Transverse colon (tissue), 4 donors: Measurements from ENCODE around the gene POLR3G. TPM values are rescaled to one million over a fixed set of nuclear protein-coding genes. Genes with fewer than 3 reads are reported as not detected.

Experiments
- DNase-seq: peaks from one replicate; pipeline ENCODE4 v3.0.0-alpha.2; 2019
- H3K27ac ChIP-seq, 4 donors: fragments of 200-600 bp; sonication (generic); 2 replicates each; pipeline ENCODE4 v1.5.1; 2016 to 2018; ENCODE audit warnings: inconsistent platforms in 4 of 4
- H3K27me3 ChIP-seq: fragments of 200-600 bp; sonication (generic); 2 replicates; pipeline ENCODE4 v1.5.1; 2017; ENCODE audit warnings: inconsistent platforms
- H3K36me3 ChIP-seq, 4 donors: fragments of 200-600 bp; sonication (generic); 2 replicates each; pipeline ENCODE4 v1.5.1; 2017 to 2019; ENCODE audit warnings: inconsistent platforms in 4 of 4
- H3K4me1 ChIP-seq, 4 donors: fragments of 200-600 bp; sonication (generic); 2 replicates each; pipeline ENCODE4 v1.5.1; 2017 to 2020; ENCODE audit warnings: inconsistent platforms in 4 of 4
- H3K4me3 ChIP-seq, 4 donors: fragments of 200-600 bp; sonication (generic); 1 replicate in 1 of 4; 2 replicates in 3 of 4; pipeline versions ENCODE4 v1.5.1 to v1.6.1; 2017 to 2019; ENCODE audit warnings: inconsistent platforms in 4 of 4
- H3K9me3 ChIP-seq, 2 donors: fragments of 200-600 bp; sonication (generic); 2 replicates each; pipeline ENCODE4 v1.5.1; 2017 to 2019; ENCODE audit warnings: inconsistent platforms in 2 of 2
- CTCF ChIP-seq, 5 experiments: fragments of 200-600 bp in 3 of 5; fragments of 450-650 bp in 2 of 5; sonication (generic) in 3 of 5; IDR thresholded peaks; 1 replicate in 2 of 5; 2 replicates in 3 of 5; pipeline ENCODE4 v1.5.1; 2016 to 2017; ENCODE audit warnings: antibody characterized with exemption in 5 of 5, inconsistent platforms in 3 of 5, mild to moderate bottlenecking in 2 of 5, moderate library complexity in 1 of 5
- EP300 ChIP-seq: sonication (generic); formaldehyde crosslinking; IDR thresholded peaks from one replicate; pipeline ENCODE4 v1.6.1; 2017; ENCODE audit warnings: antibody characterized with exemption, low read depth
- POLR2A ChIP-seq: fragments of 450-650 bp; IDR thresholded peaks from one replicate; pipeline ENCODE4 v1.6.1; 2016; ENCODE audit warnings: antibody characterized with exemption, mild to moderate bottlenecking, moderate library complexity
- POLR2AphosphoS5 ChIP-seq, 3 donors: sonication (generic); formaldehyde crosslinking; IDR thresholded peaks; one replicate each; pipeline ENCODE4 v1.6.1; 2016; ENCODE audit warnings: antibody characterized with exemption in 3 of 3
- WGBS, 2 donors: methylation state at CpG; one replicate each; pipeline ENCODE4 v1.1.5; 2018; ENCODE audit warnings: low coverage in 1 of 2; 5-methylcytosine and 5-hydroxymethylcytosine counted together
- in situ Hi-C, 4 donors: fragments of 200-750 bp; cut with MboI; loops; one replicate each; pipeline versions ENCODE4 v1.15.0 to v1.15.1; 2017; ENCODE audit warnings: low sequenced_read_pairs in 3 of 4, low pct_ligation_motif_present in 1 of 4, low pct_unique_long_range_greater_than_20kb in 1 of 4
- intact Hi-C: fragments of 100-400 bp; cut with DNase I; formaldehyde crosslinking; loops from one replicate; pipeline ENCODE4 v1.15.1; 2023; ENCODE audit warnings: low total_unique reads
- total RNA-seq, 4 donors: library from RNA; depleted of rRNA; stranded (reverse); fragments of >200 nt; gene quantifications; one replicate each; pipeline ENCODE4 v1.1.0, GENCODE V29; 2016

Gene POLR3G
- total RNA-seq, 4 donors from 2014 or later = 1.1 to 6.7 (median 2.5) TPM; not detected in 1

GRCh38 chr5:90561766-90562165 is 87.1 kb downstream of the POLR3G start:
- Histone ChIP-seq H3K27ac (no peak overlapping the region), H3K4me1 (peaks cover 0 to 20% (median 11%) of the 10 kb centered on the region in 4 donors), H3K9me3 (no peaks in the 10 kb centered on the region), H3K4me3 (no peak overlapping the region), H3K27me3 (peaks cover 51% of the 10 kb centered on the region), H3K36me3 (no peaks in the 10 kb centered on the region)
- no peak for DNase-seq
- in situ Hi-C loops (no loop called here), intact Hi-C loops (no loop called here)
- TF ChIP-seq POLR2AphosphoS5 (IDR thresholded peaks at IDR 0.05) = no peak
- no peak for TF ChIP-seq POLR2A
- no peak for TF ChIP-seq CTCF (IDR thresholded peaks at IDR 0.05)
- no peak for TF ChIP-seq EP300
- 54 to 71% methylated on average over 1 of the region's 1 CpG for WGBS, 2 donors

- TF ChIP-seq CTCF (IDR thresholded peaks at IDR 0.05) = no peak
- TF ChIP-seq EP300 = no peak
- TF ChIP-seq POLR2A = no peak
- no peak for TF ChIP-seq POLR2AphosphoS5 (IDR thresholded peaks at IDR 0.05)
- H3K4me1 ChIP-seq = peaks cover 0 to 20% (median 11%) of the 10 kb centered on the region in 4 donors
- no peak overlapping the region for H3K27ac ChIP-seq
- DNase-seq = no peak
- H3K36me3 ChIP-seq = no peaks in the 10 kb centered on the region
- in situ Hi-C loops = no loop called here
- WGBS, 2 donors = 63 to 69% methylated on average over 3 to 5 of the region's 5 CpGs
- H3K4me3 ChIP-seq = no peak overlapping the region
- no peaks in the 10 kb centered on the region for H3K9me3 ChIP-seq
- H3K27me3 ChIP-seq = peaks cover 46% of the 10 kb centered on the region
- intact Hi-C loops = no loop called here
These were observed 87.7 kb downstream of the POLR3G start for GRCh38 chr5:90562341-90562740.

- in situ Hi-C loops = no loop called here
- no peak for DNase-seq
- Histone ChIP-seq H3K27ac (no peak overlapping the region), H3K9me3 (no peaks in the 10 kb centered on the region), H3K36me3 (no peaks in the 10 kb centered on the region), H3K4me1 (peaks cover 0 to 13% (median 8%) of the 10 kb centered on the region in 4 donors), H3K4me3 (no peak overlapping the region), H3K27me3 (peaks cover 38% of the 10 kb centered on the region)
- TF ChIP-seq EP300 = no peak
- WGBS, 2 donors = 48 to 60% methylated on average over 1 of the region's 1 CpG
- intact Hi-C loops = no loop called here
These were observed 88.4 kb downstream of the POLR3G start for GRCh38 chr5:90563108-90563507.

Other genes starting within 250 kb of the POLR3G start
- gene CETN3, start 65.1 kb upstream of the POLR3G start, total RNA-seq = 10 to 100 TPM in 1 of 4 donors, 1 to 10 TPM in 1, not detected in 2; 9.7 to 22.7 TPM
- gene MBLAC2, start 93 bp upstream of the POLR3G start, total RNA-seq = 1 to 10 TPM in 3 of 4 donors, under 1 TPM in 1; 0.60 to 6.1 (median 6.0) TPM
- 10 to 100 TPM in 2 of 4 donors, 1 to 10 TPM in 2; 5.6 to 23.0 (median 12.8) TPM for gene LYSMD3, start 54.7 kb downstream of the POLR3G start, total RNA-seq
- gene ADGRV1, start 83.9 kb downstream of the POLR3G start, total RNA-seq = 10 to 100 TPM in 2 of 4 donors, 1 to 10 TPM in 2; 6.0 to 37.0 (median 10.6) TPM